UCSD-AML1 (cell line): ENCODE results near the gene KLF1.
"Not testable (repeated sequence)": the region's sequence is repeated elsewhere in the genome, so short reads cannot be mapped to it uniquely, and the experiment has no call there.

Experiments
- DNase-seq: peaks from one replicate; lab custom pipeline; 2025; ENCODE audit not compliant: unreplicated experiment; lab: John Stamatoyannopoulos, UW

Gene KLF1

GRCh38 chr19:12868540-12869112 lies 18.4 kb downstream of the KLF1 start:
- DNase-seq = no peak

GRCh38 chr19:12867120-12868099 lies 19.6 kb downstream of the KLF1 start:
- peak; percentile 80 for DNase-seq

DNA sequence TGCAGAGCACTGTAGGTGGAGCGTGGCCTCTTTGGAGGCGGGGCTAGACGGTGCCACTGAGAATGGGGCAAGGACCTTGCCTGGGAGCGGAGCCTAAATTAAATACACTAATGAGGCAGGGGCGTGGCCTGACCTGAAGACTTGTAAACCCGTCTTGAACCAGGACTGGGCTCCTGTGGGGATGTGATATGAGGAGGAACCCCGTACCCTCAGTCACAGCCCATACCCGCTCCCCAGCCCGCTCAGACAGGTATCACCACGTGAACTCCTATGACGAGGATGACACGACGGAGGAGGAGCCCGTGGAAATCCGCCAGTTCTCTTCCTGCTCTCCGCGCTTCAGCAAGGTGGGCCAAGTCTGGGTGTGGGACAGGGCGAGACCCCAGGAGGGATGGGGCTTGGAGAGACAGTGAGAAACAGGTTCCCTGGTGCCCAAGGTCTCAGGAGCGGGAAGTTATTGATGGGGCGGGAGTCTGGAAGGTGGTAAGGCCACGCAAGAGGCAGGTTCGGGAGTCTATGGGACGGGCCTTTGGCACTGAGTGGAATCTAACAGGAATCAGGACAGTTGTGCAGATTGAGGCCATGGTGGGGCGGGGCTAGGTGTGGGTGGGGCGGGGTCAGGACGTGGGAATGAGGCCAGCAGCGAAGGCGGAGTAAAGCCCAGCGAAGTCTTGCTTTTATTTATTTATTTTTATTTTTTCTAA lies 20.4 kb downstream of the KLF1 start:
- no peak for DNase-seq

DNA sequence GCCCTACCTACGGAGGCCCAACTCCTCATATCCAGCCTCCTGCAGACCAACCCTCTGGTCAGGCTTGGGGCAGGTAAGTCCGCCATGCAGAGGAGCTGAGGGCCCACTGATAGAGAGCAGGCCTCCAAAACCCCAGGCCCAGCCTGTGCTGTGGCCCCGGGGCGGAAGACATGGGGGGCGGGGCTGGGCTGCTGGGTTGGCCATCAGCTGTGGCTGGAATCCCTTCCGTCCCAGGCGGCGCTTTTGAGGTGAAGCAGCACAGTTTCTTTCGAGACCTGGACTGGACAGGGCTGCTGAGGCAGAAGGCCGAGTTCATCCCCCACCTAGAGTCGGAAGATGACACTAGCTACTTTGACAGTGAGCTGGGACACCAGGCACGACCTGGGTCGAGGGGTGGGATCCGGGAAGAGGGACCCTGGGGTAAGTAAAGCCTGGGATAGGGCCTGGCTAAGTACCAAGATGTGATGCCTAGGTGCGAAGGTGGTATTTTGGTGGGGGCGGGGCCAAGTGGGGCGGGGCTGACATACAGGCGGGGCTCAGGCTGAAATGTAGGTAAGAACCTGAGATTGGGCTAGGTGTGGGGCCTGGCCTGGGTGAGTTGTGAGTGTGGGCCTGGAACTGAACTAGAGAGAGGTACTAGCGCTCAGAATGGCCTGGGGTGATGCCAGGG lies 21.1 kb downstream of the KLF1 start:
- no peak for DNase-seq

GRCh38 chr19:12864721-12865715 lies 22.0 kb downstream of the KLF1 start:
- no peak for DNase-seq

- DNase-seq = no peak
Measured at GRCh38 chr19:12864143-12864542, 22.9 kb downstream of the KLF1 start.

GRCh38 chr19:12859546-12859945 lies 27.5 kb downstream of the KLF1 start:
- DNase-seq = no peak

- no peak for DNase-seq
Measured at GRCh38 chr19:12858041-12858928, 28.7 kb downstream of the KLF1 start.

- DNase-seq = no peak
Measured at GRCh38 chr19:12856653-12857052, 30.3 kb downstream of the KLF1 start.

DNA sequence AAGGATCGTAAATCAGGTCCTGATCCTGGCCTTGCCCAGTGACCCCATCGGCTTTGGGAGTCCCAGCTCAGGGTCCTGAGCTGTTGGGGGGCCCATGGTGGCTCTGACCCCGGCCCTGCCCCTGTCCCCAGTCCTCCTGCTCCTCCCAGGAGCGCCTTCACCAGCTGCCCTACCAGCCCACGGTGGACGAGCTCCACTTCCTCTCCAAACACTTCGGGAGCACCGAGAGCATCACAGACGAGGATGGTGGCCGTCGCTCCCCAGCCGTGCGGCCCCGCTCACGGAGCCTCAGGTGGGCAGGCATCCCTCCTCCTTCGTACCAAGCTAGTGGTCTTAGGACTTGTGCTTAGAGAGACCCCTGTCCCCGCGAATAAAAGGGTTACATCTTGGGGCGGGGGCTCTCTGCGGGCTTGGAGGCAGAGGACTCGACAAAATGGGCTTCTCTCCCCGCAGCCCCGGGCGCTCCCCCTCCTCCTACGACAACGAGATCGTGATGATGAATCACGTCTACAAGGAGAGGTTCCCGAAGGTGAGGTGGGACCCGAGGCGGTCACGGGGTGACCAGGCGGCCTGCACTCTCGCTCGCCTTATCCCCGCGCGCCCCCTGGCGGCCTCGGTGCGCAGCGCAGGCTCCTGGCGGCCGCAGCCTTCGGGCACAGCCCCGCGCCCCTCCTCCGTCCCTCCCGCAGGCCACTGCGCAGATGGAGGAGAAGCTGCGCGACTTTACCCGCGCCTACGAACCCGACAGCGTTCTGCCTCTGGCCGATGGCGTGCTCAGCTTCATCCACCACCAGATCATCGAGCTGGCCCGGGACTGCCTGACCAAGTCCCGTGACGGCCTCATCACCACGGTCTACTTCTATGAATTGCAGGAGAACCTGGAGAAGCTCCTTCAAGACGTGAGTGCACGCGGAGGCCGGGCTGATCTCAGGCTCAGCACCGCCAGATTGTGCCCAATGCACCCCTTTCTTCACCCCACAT lies 39.6 kb downstream of the KLF1 start:
- DNase-seq = peak; percentile 82

- not testable (repeated sequence) for DNase-seq
Measured at GRCh38 chr19:12846613-12847012, 40.4 kb downstream of the KLF1 start.

DNA sequence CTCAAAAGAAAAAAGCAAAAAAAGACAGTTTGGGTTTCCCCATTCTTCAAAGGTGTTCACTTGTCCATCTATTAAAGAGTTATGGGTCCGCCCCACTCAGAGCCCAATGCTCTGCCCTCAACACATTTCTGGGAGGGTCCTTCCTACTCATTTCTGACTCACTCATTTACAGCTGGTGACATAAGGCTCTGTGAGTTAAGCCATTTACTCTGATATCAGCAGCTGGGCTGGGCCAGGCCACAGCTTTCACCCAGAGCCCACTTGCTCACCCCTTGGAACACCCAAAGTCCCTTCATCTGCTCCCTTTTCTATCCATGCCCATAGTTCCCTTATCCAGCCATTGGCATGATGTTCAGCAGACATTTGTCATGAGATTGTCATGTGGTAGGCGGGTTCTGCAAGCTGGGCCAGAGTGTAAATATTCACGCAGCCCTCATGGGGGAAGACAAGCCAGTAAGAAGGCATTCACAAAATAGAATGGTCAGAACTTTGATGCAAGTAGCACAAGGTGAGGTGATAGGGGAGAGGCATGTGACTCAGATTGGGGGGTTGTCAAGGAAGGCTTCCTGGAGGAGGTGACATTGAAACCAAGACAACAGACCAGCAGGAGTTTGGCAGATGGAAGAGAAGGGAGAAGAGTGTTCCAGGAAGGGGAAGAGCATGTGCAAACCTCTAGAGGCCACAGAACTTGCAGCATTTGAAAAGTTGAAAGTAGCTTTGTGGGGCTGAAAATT lies 42.8 kb downstream of the KLF1 start:
- DNase-seq = no peak

DNA sequence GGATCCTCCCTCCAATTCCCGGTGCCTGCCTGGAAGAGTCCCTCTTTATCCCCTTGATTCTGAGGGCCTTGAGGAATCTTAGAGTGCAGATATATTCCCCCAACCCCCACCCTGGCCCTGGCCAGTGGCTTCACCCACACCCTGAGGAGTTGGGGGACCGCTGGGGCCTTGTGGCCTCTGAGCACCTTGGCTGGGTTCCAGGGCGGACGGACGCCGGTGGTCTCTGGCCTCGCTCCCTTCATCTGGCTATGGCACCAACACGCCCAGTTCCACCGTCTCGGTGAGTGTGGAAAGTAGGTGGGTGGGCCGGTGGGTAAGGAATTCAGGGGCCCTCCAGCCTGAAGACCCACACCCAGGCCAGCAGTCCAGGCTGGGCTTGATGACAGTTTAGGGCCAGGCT lies 43.7 kb downstream of the KLF1 start:
- no peak for DNase-seq

- DNase-seq = no peak
Measured at GRCh38 chr19:12842511-12842910, 44.5 kb downstream of the KLF1 start.

DNA sequence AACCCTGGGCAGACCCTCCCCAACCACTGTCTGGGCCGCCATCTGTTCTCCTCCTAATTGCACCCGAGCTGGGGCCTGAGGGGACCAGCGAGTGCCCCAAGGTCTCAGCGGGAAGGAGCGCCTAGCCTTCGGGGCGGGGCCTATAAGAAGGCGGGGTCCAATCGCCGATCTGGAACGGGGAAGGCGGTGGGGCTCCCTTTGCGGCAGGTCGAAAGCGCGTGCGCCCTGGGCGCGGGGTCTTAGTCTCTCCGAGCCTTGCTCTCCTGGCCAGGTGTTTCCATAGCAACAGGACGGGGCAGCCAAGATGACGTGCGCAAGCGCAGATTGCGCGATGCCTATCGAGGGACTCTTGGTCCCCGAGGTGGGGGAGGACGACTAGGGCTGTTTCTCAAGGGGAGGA lies 45.9 kb downstream of the KLF1 start:
- DNase-seq = no peak

DNA sequence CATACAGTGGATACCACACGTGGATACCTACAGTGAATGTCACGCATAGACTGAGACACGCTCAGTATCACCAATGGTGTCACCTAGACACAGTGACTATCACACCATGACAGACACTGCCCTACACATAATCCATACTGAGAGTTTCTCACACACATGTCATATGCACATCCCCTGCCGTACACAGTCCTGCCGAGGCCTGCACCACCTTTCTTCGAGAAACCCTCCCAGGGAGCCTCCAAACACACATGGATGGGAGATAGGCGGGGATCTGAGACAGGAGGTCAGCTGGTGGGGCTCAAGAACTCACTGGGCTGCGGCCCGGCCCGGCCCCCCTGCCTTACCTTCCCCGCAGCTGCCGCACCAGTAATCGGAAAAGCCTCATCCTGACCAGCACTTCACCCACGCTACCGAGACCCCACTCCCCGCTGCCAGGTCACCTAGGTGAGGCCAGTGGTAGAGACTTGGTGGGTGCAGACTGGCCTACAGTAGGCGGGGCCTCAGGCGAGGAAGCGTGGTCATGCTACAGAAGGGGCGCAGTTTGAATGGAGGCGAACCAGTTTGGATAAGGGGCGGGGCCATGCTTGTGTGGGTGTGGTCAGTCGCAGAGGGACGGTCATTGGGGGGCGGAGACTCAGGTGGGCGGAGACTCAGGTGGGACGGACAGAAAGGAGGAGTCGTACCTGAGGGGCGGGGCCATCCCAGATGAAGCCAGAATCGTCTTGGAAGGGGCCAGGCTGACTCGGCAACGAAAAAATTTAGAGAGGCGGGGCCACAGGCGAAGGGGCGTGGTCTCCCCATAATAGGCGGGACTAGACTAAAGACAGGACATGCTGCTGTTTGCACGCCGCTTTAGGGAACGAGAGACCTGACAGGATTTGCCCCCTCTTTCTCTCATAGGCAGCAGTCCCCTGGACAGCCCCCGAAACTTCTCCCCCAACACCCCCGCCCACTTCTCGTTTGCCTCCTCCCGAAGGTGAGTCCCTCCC lies 46.6 kb downstream of the KLF1 start:
- no peak for DNase-seq
